ENCODE data around the gene GADD45B.

GRCh38 chr19:2464389-2464788 is 11.5 kb upstream of the GADD45B start:
- TF ChIP-seq CTCF (IDR thresholded peaks at IDR 0.05) (no peak), POLR2A (IDR thresholded peaks at IDR 0.05) (no peak), POLR2AphosphoS5 (IDR thresholded peaks at IDR 0.05) (no peak), EP300 (IDR thresholded peaks at IDR 0.05) (no peak)

Measured in suprapubic skin (tissue), 4 donors.